Measurements from ENCODE around the gene PARP2. TPM values are rescaled to one million over a fixed set of nuclear protein-coding genes. Genes with fewer than 3 reads are reported as not detected.

Gene PARP2
- total and polyA plus RNA-seq, 9 of the 15 experiments (the other 6 are each of a cell fraction or from before 2014, with no cell fraction given) = 19.7 to 50.5 (median 29.9) TPM

GRCh38 chr14:20391505-20391904, 48.1 kb downstream of the PARP2 start:
- no peaks in the 10 kb centered on the region for H3K79me2 ChIP-seq (ENCODE audit: control insufficient read depth, insufficient read depth, low read length)
- no peaks in the 10 kb centered on the region for H3K9me1 ChIP-seq (ENCODE audit: control insufficient read depth, insufficient read depth, low read length)
- TF ChIP-seq TRIM28 (IDR thresholded peaks at IDR 0.05) = no peak
- no peak for TF ChIP-seq ETV5 (CRISPR knock-in tag; IDR thresholded peaks at IDR 0.05; ENCODE audit: low read depth)
- no peak for TF ChIP-seq CREB3L1 (IDR thresholded peaks at IDR 0.05; ENCODE audit: borderline replicate concordance, low read depth)
- no peak for TF ChIP-seq HEY1 (CRISPR knock-in tag; IDR thresholded peaks at IDR 0.05; ENCODE audit: borderline replicate concordance)
- no peak for TF ChIP-seq MAFK (IDR thresholded peaks at IDR 0.05; ENCODE audit: low read length)
- TF ChIP-seq SP1 (CRISPR knock-in tag; IDR thresholded peaks at IDR 0.05) = no peak
- TF ChIP-seq MEIS2 (IDR thresholded peaks at IDR 0.05; ENCODE audit: partially characterized antibody) = no peak
- TF ChIP-seq MXD1 (CRISPR knock-in tag; IDR thresholded peaks at IDR 0.05; ENCODE audit: borderline replicate concordance, poor library complexity, severe bottlenecking) = no peak
- TF ChIP-seq RFX1 (IDR thresholded peaks at IDR 0.05) = no peak
- no peak for TF ChIP-seq SNIP1 (IDR thresholded peaks at IDR 0.05; ENCODE audit: low read depth)
- H3K4me2 ChIP-seq (ENCODE audit: insufficient read depth, low read length) = no peak overlapping the region
- H3K27me3 ChIP-seq (ENCODE audit: control insufficient read depth in 2 of 2, insufficient read depth in 2 of 2, low read length in 2 of 2) = no peaks in the 10 kb centered on the region
- no peaks in the 10 kb centered on the region; a peak in 1 of 5 replicates for H3K4me1 ChIP-seq (replicated peaks in 1 of 2; ENCODE audit: control insufficient read depth in 2 of 2, insufficient read depth in 2 of 2, low read length in 2 of 2)
- DNase-seq (ENCODE audit: extremely low read depth in 1 of 4, low spot score in 3 of 4) (no peak), ATAC-seq (no peak), FAIRE-seq (no peak)
- no peak overlapping the region for H2AFZ ChIP-seq (ENCODE audit: low read depth, low read length)
- 60% methylated on average over 2 of the region's 4 CpGs for WGBS (ENCODE audit: insufficient coverage, low coverage, missing lambda C conversion rate)
- H3K27ac ChIP-seq (ENCODE audit: extremely low read depth, low read depth, low read length) = no peak overlapping the region
- H3K9ac ChIP-seq (ENCODE audit: insufficient read depth in 1 of 2, low read depth in 2 of 2, low read length in 2 of 2) = no peak overlapping the region
- H4K20me1 ChIP-seq (replicated peaks; ENCODE audit: control insufficient read depth, insufficient read depth, low read length) = no peaks in the 10 kb centered on the region
- CTCF ChIA-PET (ENCODE audit: low intra/inter-chr PET ratio) = no interaction called here
- in situ Hi-C loops (cut with MboI) = no loop called here
- POLR2A ChIA-PET = no interaction called here
- peaks cover 39% of the 10 kb centered on the region; the same call in 2 of the 3 replicates for H3K36me3 ChIP-seq (ENCODE audit: control insufficient read depth, insufficient read depth, low read length)
- no peaks in the 10 kb centered on the region for H3K9me3 ChIP-seq (replicated peaks; ENCODE audit: control insufficient read depth, insufficient read depth, low read depth, low read length)
- no peak overlapping the region for H3K4me3 ChIP-seq
- no TSS peak for BruUV-seq (replicated peaks)
- intact Hi-C loops (cut with micrococcal nuclease) = no loop called here

Data from K562 (cell line).